ENCODE measurements around the gene GPR137B. TPM values are rescaled to one million over a fixed set of nuclear protein-coding genes. Genes with fewer than 3 reads are reported as not detected.
A peak's percentile ranks its signal among the peaks of the same experiment; 100 is the strongest.

The GPR137B gene
- total and polyA plus RNA-seq, 2 experiments from 2014 or later = 4.5 to 11.1 TPM

GRCh38 chr1:236102611-236103010 lies 39.7 kb upstream of the GPR137B start:
- Histone ChIP-seq H3K27ac (ENCODE audit: low read depth) (no peak overlapping the region), H3K36me3 (ENCODE audit: insufficient read depth) (no peaks in the 10 kb centered on the region), H3K27me3 (ENCODE audit: insufficient read depth) (no peaks in the 10 kb centered on the region), H3K4me3 (peak overlapping the region; percentile 17; the same call in 1 of the 2 replicates), H2AFZ (peak overlapping the region; percentile 77), H3K4me1 (ENCODE audit: insufficient read depth) (no peaks in the 10 kb centered on the region), H3K79me2 (replicated peaks; ENCODE audit: insufficient read depth) (no peaks in the 10 kb centered on the region), H4K20me1 (replicated peaks; ENCODE audit: insufficient read depth) (no peaks in the 10 kb centered on the region), H3F3A (replicated peaks; ENCODE audit: low read depth) (no peaks in the 10 kb centered on the region), H3K4me2 (peak overlapping the region; percentile 23), H3K9me2 (ENCODE audit: insufficient read depth) (no peaks in the 10 kb centered on the region)
- ATAC-seq = no peak
- Mint-ChIP-seq H3K27ac (no peak overlapping the region), H3K4me3 (no peak overlapping the region), H3K4me1 (peaks cover 9% of the 10 kb centered on the region), H3K27me3 (ENCODE audit: insufficient read depth, low read depth, poor library complexity) (peaks cover 8% of the 10 kb centered on the region), H3K36me3 (ENCODE audit: low read depth) (no peaks in the 10 kb centered on the region), H3K9me3 (no peaks in the 10 kb centered on the region; the same call in 2 of the 3 replicates)
- TF ChIP-seq ZNF331 (CRISPR knock-in tag; IDR thresholded peaks at IDR 0.05; ENCODE audit: low read depth) (no peak), CREB1 (CRISPR knock-in tag; IDR thresholded peaks at IDR 0.05; ENCODE audit: low read depth) (no peak), ETS1 (IDR thresholded peaks at IDR 0.05) (no peak), STAT1 (IDR thresholded peaks at IDR 0.05; ENCODE audit: unreplicated experiment) (no peak), CTCF (conservative IDR thresholded peaks at IDR 0.05; ENCODE audit: low read depth in 2 of 2) (no peak), EZH2phosphoT487 (IDR thresholded peaks at IDR 0.05; ENCODE audit: unreplicated experiment) (no peak), ZNF114 (CRISPR knock-in tag; IDR thresholded peaks at IDR 0.05) (no peak), POLR2AphosphoS5 (IDR thresholded peaks at IDR 0.05; ENCODE audit: low read depth) (no peak)
- TF ChIP-seq, protein P1, sequence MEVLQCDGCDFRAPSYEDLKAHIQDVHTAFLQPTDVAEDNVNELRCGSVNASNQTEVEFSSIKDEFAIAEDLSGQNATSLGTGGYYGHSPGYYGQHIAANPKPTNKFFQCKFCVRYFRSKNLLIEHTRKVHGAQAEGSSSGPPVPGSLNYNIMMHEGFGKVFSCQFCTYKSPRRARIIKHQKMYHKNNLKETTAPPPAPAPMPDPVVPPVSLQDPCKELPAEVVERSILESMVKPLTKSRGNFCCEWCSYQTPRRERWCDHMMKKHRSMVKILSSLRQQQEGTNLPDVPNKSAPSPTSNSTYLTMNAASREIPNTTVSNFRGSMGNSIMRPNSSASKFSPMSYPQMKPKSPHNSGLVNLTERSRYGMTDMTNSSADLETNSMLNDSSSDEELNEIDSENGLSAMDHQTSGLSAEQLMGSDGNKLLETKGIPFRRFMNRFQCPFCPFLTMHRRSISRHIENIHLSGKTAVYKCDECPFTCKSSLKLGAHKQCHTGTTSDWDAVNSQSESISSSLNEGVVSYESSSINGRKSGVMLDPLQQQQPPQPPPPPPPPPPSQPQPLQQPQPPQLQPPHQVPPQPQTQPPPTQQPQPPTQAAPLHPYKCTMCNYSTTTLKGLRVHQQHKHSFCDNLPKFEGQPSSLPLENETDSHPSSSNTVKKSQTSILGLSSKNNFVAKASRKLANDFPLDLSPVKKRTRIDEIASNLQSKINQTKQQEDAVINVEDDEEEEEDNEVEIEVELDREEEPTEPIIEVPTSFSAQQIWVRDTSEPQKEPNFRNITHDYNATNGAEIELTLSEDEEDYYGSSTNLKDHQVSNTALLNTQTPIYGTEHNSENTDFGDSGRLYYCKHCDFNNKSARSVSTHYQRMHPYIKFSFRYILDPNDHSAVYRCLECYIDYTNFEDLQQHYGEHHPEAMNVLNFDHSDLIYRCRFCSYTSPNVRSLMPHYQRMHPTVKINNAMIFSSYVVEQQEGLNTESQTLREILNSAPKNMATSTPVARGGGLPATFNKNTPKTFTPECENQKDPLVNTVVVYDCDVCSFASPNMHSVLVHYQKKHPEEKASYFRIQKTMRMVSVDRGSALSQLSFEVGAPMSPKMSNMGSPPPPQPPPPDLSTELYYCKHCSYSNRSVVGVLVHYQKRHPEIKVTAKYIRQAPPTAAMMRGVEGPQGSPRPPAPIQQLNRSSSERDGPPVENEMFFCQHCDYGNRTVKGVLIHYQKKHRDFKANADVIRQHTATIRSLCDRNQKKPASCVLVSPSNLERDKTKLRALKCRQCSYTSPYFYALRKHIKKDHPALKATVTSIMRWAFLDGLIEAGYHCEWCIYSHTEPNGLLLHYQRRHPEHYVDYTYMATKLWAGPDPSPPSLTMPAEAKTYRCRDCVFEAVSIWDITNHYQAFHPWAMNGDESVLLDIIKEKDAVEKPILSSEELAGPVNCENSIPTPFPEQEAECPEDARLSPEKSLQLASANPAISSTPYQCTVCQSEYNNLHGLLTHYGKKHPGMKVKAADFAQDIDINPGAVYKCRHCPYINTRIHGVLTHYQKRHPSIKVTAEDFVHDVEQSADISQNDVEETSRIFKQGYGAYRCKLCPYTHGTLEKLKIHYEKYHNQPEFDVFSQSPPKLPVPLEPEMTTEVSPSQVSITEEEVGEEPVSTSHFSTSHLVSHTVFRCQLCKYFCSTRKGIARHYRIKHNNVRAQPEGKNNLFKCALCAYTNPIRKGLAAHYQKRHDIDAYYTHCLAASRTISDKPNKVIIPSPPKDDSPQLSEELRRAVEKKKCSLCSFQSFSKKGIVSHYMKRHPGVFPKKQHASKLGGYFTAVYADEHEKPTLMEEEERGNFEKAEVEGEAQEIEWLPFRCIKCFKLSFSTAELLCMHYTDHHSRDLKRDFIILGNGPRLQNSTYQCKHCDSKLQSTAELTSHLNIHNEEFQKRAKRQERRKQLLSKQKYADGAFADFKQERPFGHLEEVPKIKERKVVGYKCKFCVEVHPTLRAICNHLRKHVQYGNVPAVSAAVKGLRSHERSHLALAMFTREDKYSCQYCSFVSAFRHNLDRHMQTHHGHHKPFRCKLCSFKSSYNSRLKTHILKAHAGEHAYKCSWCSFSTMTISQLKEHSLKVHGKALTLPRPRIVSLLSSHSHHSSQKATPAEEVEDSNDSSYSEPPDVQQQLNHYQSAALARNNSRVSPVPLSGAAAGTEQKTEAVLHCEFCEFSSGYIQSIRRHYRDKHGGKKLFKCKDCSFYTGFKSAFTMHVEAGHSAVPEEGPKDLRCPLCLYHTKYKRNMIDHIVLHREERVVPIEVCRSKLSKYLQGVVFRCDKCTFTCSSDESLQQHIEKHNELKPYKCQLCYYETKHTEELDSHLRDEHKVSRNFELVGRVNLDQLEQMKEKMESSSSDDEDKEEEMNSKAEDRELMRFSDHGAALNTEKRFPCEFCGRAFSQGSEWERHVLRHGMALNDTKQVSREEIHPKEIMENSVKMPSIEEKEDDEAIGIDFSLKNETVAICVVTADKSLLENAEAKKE (CRISPR knock-in tag; IDR thresholded peaks at IDR 0.05) = no peak
- TF ChIP-seq, protein P2, sequence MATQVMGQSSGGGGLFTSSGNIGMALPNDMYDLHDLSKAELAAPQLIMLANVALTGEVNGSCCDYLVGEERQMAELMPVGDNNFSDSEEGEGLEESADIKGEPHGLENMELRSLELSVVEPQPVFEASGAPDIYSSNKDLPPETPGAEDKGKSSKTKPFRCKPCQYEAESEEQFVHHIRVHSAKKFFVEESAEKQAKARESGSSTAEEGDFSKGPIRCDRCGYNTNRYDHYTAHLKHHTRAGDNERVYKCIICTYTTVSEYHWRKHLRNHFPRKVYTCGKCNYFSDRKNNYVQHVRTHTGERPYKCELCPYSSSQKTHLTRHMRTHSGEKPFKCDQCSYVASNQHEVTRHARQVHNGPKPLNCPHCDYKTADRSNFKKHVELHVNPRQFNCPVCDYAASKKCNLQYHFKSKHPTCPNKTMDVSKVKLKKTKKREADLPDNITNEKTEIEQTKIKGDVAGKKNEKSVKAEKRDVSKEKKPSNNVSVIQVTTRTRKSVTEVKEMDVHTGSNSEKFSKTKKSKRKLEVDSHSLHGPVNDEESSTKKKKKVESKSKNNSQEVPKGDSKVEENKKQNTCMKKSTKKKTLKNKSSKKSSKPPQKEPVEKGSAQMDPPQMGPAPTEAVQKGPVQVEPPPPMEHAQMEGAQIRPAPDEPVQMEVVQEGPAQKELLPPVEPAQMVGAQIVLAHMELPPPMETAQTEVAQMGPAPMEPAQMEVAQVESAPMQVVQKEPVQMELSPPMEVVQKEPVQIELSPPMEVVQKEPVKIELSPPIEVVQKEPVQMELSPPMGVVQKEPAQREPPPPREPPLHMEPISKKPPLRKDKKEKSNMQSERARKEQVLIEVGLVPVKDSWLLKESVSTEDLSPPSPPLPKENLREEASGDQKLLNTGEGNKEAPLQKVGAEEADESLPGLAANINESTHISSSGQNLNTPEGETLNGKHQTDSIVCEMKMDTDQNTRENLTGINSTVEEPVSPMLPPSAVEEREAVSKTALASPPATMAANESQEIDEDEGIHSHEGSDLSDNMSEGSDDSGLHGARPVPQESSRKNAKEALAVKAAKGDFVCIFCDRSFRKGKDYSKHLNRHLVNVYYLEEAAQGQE (IDR thresholded peaks at IDR 0.05; ENCODE audit: unreplicated experiment) = no peak
- no peak for DNase-seq (ENCODE audit: low spot score)
